Measurements from ENCODE around the gene C11orf68.
A peak's percentile ranks its signal among the peaks of the same experiment; 100 is the strongest.

The C11orf68 gene

DNA sequence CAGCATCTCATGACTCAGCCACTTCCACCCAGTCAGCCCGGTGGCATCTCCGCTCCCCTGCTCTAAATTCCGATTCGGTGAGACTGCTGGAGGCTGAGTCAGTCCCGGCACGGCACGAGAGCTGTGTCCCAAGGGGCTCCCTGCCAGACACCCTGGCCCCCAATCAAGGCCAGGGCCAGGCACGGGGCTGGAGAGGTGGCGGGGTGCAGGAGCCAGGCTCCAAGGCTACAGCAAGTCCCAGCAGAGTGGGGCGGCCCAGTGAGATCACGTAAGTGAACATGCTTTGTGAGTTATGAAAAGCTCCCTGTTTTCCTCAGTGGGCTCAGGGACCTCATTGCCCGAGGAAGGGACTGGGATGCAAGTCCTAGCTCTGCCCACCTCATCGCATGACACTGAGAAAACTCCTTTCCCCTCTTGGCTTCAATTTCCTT, 3.0 kb downstream of the C11orf68 start (continued):
- TF ChIP-seq, protein P1, sequence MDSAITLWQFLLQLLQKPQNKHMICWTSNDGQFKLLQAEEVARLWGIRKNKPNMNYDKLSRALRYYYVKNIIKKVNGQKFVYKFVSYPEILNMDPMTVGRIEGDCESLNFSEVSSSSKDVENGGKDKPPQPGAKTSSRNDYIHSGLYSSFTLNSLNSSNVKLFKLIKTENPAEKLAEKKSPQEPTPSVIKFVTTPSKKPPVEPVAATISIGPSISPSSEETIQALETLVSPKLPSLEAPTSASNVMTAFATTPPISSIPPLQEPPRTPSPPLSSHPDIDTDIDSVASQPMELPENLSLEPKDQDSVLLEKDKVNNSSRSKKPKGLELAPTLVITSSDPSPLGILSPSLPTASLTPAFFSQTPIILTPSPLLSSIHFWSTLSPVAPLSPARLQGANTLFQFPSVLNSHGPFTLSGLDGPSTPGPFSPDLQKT (IDR thresholded peaks at IDR 0.05; ENCODE audit: borderline replicate concordance, low read depth, low read length) = no peak
- TF ChIP-seq GLIS2 (tag by site-specific recombination; IDR thresholded peaks at IDR 0.05) = peak; percentile 83
- TF ChIP-seq YY2 (tag by site-specific recombination; IDR thresholded peaks at IDR 0.05) = no peak
- no peak for TF ChIP-seq ZNF292 (tag by site-specific recombination; IDR thresholded peaks at IDR 0.05; ENCODE audit: borderline replicate concordance, low read depth)
- no peak for TF ChIP-seq ZNF174 (tag by site-specific recombination; IDR thresholded peaks at IDR 0.05)
- TF ChIP-seq ZIC2 (tag by site-specific recombination; IDR thresholded peaks at IDR 0.05) = no peak
- TF ChIP-seq, protein P2, sequence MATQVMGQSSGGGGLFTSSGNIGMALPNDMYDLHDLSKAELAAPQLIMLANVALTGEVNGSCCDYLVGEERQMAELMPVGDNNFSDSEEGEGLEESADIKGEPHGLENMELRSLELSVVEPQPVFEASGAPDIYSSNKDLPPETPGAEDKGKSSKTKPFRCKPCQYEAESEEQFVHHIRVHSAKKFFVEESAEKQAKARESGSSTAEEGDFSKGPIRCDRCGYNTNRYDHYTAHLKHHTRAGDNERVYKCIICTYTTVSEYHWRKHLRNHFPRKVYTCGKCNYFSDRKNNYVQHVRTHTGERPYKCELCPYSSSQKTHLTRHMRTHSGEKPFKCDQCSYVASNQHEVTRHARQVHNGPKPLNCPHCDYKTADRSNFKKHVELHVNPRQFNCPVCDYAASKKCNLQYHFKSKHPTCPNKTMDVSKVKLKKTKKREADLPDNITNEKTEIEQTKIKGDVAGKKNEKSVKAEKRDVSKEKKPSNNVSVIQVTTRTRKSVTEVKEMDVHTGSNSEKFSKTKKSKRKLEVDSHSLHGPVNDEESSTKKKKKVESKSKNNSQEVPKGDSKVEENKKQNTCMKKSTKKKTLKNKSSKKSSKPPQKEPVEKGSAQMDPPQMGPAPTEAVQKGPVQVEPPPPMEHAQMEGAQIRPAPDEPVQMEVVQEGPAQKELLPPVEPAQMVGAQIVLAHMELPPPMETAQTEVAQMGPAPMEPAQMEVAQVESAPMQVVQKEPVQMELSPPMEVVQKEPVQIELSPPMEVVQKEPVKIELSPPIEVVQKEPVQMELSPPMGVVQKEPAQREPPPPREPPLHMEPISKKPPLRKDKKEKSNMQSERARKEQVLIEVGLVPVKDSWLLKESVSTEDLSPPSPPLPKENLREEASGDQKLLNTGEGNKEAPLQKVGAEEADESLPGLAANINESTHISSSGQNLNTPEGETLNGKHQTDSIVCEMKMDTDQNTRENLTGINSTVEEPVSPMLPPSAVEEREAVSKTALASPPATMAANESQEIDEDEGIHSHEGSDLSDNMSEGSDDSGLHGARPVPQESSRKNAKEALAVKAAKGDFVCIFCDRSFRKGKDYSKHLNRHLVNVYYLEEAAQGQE (tag by site-specific recombination; IDR thresholded peaks at IDR 0.05) = no peak
- no peak for TF ChIP-seq IKZF3 (tag by site-specific recombination; IDR thresholded peaks at IDR 0.05)
- peak; percentile 48; the same call in 1 of the 2 replicates for TF ChIP-seq ZXDB (tag by site-specific recombination; IDR thresholded peaks at IDR 0.05)
- TF ChIP-seq, protein P3, sequence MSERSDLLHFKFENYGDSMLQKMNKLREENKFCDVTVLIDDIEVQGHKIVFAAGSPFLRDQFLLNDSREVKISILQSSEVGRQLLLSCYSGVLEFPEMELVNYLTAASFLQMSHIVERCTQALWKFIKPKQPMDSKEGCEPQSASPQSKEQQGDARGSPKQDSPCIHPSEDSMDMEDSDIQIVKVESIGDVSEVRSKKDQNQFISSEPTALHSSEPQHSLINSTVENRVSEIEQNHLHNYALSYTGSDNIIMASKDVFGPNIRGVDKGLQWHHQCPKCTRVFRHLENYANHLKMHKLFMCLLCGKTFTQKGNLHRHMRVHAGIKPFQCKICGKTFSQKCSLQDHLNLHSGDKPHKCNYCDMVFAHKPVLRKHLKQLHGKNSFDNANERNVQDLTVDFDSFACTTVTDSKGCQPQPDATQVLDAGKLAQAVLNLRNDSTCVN (tag by site-specific recombination; optimal IDR thresholded peaks at IDR 0.05) = peak; percentile 29
- peak; percentile 85 for TF ChIP-seq SP7 (tag by site-specific recombination; IDR thresholded peaks at IDR 0.05)
- TF ChIP-seq, protein P4, sequence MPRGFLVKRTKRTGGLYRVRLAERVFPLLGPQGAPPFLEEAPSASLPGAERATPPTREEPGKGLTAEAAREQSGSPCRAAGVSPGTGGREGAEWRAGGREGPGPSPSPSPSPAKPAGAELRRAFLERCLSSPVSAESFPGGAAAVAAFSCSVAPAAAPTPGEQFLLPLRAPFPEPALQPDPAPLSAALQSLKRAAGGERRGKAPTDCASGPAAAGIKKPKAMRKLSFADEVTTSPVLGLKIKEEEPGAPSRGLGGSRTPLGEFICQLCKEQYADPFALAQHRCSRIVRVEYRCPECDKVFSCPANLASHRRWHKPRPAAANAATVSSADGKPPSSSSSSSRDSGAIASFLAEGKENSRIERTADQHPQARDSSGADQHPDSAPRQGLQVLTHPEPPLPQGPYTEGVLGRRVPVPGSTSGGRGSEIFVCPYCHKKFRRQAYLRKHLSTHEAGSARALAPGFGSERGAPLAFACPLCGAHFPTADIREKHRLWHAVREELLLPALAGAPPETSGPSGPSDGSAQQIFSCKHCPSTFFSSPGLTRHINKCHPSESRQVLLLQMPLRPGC (tag by site-specific recombination; IDR thresholded peaks at IDR 0.05) = peak; percentile 85
- TF ChIP-seq, protein P5, sequence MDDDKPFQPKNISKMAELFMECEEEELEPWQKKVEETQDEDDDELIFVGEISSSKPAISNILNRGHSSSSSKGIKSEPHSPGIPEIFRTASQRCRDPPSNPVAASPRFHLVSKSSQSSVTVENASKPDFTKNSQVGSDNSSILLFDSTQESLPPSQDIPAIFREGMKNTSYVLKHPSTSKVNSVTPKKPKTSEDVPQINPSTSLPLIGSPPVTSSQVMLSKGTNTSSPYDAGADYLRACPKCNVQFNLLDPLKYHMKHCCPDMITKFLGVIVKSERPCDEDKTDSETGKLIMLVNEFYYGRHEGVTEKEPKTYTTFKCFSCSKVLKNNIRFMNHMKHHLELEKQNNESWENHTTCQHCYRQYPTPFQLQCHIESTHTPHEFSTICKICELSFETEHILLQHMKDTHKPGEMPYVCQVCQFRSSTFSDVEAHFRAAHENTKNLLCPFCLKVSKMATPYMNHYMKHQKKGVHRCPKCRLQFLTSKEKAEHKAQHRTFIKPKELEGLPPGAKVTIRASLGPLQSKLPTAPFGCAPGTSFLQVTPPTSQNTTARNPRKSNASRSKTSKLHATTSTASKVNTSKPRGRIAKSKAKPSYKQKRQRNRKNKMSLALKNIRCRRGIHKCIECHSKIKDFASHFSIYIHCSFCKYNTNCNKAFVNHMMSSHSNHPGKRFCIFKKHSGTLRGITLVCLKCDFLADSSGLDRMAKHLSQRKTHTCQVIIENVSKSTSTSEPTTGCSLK (tag by site-specific recombination; IDR thresholded peaks at IDR 0.05) = no peak
- no peak for TF ChIP-seq ZNF202 (tag by site-specific recombination; IDR thresholded peaks at IDR 0.05; ENCODE audit: borderline replicate concordance)
- TF ChIP-seq, protein P6, sequence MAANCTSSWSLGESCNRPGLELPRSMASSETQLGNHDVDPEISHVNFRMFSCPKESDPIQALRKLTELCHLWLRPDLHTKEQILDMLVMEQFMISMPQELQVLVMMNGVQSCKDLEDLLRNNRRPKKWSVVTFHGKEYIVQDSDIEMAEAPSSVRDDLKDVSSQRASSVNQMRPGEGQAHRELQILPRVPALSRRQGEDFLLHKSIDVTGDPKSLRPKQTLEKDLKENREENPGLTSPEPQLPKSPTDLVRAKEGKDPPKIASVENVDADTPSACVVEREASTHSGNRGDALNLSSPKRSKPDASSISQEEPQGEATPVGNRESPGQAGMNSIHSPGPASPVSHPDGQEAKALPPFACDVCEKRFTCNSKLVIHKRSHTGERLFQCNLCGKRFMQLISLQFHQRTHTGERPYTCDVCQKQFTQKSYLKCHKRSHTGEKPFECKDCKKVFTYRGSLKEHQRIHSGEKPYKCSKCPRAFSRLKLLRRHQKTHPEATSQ (tag by site-specific recombination; IDR thresholded peaks at IDR 0.05) = no peak
- TF ChIP-seq OSR2 (tag by site-specific recombination; IDR thresholded peaks at IDR 0.05) = 0 out of 2 replicates have a peak, but pooled peaks have one; percentile 25
- TF ChIP-seq ZBTB1 (tag by site-specific recombination; IDR thresholded peaks at IDR 0.05) = no peak
- TF ChIP-seq, protein P7, sequence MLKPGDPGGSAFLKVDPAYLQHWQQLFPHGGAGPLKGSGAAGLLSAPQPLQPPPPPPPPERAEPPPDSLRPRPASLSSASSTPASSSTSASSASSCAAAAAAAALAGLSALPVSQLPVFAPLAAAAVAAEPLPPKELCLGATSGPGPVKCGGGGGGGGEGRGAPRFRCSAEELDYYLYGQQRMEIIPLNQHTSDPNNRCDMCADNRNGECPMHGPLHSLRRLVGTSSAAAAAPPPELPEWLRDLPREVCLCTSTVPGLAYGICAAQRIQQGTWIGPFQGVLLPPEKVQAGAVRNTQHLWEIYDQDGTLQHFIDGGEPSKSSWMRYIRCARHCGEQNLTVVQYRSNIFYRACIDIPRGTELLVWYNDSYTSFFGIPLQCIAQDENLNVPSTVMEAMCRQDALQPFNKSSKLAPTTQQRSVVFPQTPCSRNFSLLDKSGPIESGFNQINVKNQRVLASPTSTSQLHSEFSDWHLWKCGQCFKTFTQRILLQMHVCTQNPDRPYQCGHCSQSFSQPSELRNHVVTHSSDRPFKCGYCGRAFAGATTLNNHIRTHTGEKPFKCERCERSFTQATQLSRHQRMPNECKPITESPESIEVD (tag by site-specific recombination; IDR thresholded peaks at IDR 0.05) = no peak
- no peak for TF ChIP-seq ZNF830 (tag by site-specific recombination; IDR thresholded peaks at IDR 0.05; ENCODE audit: low read depth)
- TF ChIP-seq, protein P8, sequence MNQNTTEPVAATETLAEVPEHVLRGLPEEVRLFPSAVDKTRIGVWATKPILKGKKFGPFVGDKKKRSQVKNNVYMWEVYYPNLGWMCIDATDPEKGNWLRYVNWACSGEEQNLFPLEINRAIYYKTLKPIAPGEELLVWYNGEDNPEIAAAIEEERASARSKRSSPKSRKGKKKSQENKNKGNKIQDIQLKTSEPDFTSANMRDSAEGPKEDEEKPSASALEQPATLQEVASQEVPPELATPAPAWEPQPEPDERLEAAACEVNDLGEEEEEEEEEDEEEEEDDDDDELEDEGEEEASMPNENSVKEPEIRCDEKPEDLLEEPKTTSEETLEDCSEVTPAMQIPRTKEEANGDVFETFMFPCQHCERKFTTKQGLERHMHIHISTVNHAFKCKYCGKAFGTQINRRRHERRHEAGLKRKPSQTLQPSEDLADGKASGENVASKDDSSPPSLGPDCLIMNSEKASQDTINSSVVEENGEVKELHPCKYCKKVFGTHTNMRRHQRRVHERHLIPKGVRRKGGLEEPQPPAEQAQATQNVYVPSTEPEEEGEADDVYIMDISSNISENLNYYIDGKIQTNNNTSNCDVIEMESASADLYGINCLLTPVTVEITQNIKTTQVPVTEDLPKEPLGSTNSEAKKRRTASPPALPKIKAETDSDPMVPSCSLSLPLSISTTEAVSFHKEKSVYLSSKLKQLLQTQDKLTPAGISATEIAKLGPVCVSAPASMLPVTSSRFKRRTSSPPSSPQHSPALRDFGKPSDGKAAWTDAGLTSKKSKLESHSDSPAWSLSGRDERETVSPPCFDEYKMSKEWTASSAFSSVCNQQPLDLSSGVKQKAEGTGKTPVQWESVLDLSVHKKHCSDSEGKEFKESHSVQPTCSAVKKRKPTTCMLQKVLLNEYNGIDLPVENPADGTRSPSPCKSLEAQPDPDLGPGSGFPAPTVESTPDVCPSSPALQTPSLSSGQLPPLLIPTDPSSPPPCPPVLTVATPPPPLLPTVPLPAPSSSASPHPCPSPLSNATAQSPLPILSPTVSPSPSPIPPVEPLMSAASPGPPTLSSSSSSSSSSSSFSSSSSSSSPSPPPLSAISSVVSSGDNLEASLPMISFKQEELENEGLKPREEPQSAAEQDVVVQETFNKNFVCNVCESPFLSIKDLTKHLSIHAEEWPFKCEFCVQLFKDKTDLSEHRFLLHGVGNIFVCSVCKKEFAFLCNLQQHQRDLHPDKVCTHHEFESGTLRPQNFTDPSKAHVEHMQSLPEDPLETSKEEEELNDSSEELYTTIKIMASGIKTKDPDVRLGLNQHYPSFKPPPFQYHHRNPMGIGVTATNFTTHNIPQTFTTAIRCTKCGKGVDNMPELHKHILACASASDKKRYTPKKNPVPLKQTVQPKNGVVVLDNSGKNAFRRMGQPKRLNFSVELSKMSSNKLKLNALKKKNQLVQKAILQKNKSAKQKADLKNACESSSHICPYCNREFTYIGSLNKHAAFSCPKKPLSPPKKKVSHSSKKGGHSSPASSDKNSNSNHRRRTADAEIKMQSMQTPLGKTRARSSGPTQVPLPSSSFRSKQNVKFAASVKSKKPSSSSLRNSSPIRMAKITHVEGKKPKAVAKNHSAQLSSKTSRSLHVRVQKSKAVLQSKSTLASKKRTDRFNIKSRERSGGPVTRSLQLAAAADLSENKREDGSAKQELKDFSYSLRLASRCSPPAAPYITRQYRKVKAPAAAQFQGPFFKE (tag by site-specific recombination; IDR thresholded peaks at IDR 0.05; ENCODE audit: borderline replicate concordance) = no peak

Data from HEK293 (cell line).